IPS-18c (cell line): Measurements from ENCODE around the gene AKAP11.
A peak's percentile ranks its signal among the peaks of the same experiment; 100 is the strongest.

Experiments used
- H3K4me3 ChIP-seq: 2 replicates; pipeline ENCODE4 v1.7.0; 2013; ENCODE audit warnings: low read depth, mild to moderate bottlenecking, low read length, moderate library complexity; ENCODE audit not compliant: insufficient read depth
- H3K9me3 ChIP-seq: one replicate; pipeline ENCODE4 v1.6.1; 2013; ENCODE audit warnings: mild to moderate bottlenecking, low read length, moderate library complexity; ENCODE audit not compliant: control insufficient read depth, insufficient read depth

AKAP11 gene

GRCh38 chr13:42270857-42271215 lies 1.1 kb upstream of the AKAP11 start:
- H3K9me3 ChIP-seq: no peaks in the 10 kb centered on the region
- H3K4me3 ChIP-seq: peak overlapping the region; percentile 71

GRCh38 chr13:42271337-42272114 lies 426 bp upstream of the AKAP11 start:
- Histone ChIP-seq H3K9me3 (no peaks in the 10 kb centered on the region), H3K4me3 (peak overlapping the region; percentile 71)

- Histone ChIP-seq H3K9me3 (no peaks in the 10 kb centered on the region), H3K4me3 (peak overlapping the region; percentile 72)
These were observed 838 bp downstream of the AKAP11 start for GRCh38 chr13:42272804-42273175.

- Histone ChIP-seq H3K4me3 (no peak overlapping the region), H3K9me3 (no peaks in the 10 kb centered on the region)
These were observed 2.6 kb downstream of the AKAP11 start for GRCh38 chr13:42274386-42275097.

GRCh38 chr13:42275098-42275471 lies 3.1 kb downstream of the AKAP11 start:
- Histone ChIP-seq H3K9me3 (no peaks in the 10 kb centered on the region), H3K4me3 (no peak overlapping the region)

- Histone ChIP-seq H3K9me3 (no peaks in the 10 kb centered on the region), H3K4me3 (no peak overlapping the region)
These were observed 3.6 kb downstream of the AKAP11 start for GRCh38 chr13:42275506-42275905.

GRCh38 chr13:42276683-42277082 lies 4.7 kb downstream of the AKAP11 start:
- H3K4me3 ChIP-seq: no peak overlapping the region
- no peaks in the 10 kb centered on the region for H3K9me3 ChIP-seq

- H3K4me3 ChIP-seq: no peak overlapping the region
- H3K9me3 ChIP-seq: no peaks in the 10 kb centered on the region
These were observed 5.8 kb downstream of the AKAP11 start for GRCh38 chr13:42277618-42278276.

- Histone ChIP-seq H3K4me3 (no peak overlapping the region), H3K9me3 (no peaks in the 10 kb centered on the region)
These were observed 7.1 kb downstream of the AKAP11 start for GRCh38 chr13:42279080-42279479.

GRCh38 chr13:42279986-42280385 lies 8.0 kb downstream of the AKAP11 start:
- Histone ChIP-seq H3K9me3 (no peaks in the 10 kb centered on the region), H3K4me3 (no peak overlapping the region)

- Histone ChIP-seq H3K4me3 (no peak overlapping the region), H3K9me3 (no peaks in the 10 kb centered on the region)
These were observed 8.6 kb downstream of the AKAP11 start for GRCh38 chr13:42280537-42280936.

- H3K9me3 ChIP-seq: no peaks in the 10 kb centered on the region
- H3K4me3 ChIP-seq: no peak overlapping the region
These were observed 11.6 kb downstream of the AKAP11 start for GRCh38 chr13:42283574-42283973.

- no peak overlapping the region for H3K4me3 ChIP-seq
- H3K9me3 ChIP-seq: no peaks in the 10 kb centered on the region
These were observed 12.1 kb downstream of the AKAP11 start for GRCh38 chr13:42284068-42284467.

- no peaks in the 10 kb centered on the region for H3K9me3 ChIP-seq
- H3K4me3 ChIP-seq: no peak overlapping the region
These were observed 26.4 kb downstream of the AKAP11 start for GRCh38 chr13:42298392-42298791.

GRCh38 chr13:42305503-42305902 lies 33.6 kb downstream of the AKAP11 start:
- H3K9me3 ChIP-seq: no peaks in the 10 kb centered on the region
- H3K4me3 ChIP-seq: no peak overlapping the region

- Histone ChIP-seq H3K4me3 (no peak overlapping the region), H3K9me3 (no peaks in the 10 kb centered on the region)
These were observed 35.5 kb downstream of the AKAP11 start for GRCh38 chr13:42307461-42307860.

GRCh38 chr13:42312817-42313431 lies 41.0 kb downstream of the AKAP11 start:
- Histone ChIP-seq H3K9me3 (no peaks in the 10 kb centered on the region), H3K4me3 (no peak overlapping the region)

GRCh38 chr13:42318570-42318969 lies 46.6 kb downstream of the AKAP11 start:
- Histone ChIP-seq H3K4me3 (no peak overlapping the region), H3K9me3 (no peaks in the 10 kb centered on the region)
